ENCODE results near the gene POLR3A. TPM values are rescaled to one million over a fixed set of nuclear protein-coding genes. Genes with fewer than 3 reads are reported as not detected.
"Not testable (repeated sequence)": the region's sequence is repeated elsewhere in the genome, so short reads cannot be mapped to it uniquely, and the experiment has no call there.

POLR3A gene
- total RNA-seq, 2 experiments from 2014 or later, result 6.7 to 6.9 TPM

- intact Hi-C loops (cut with DNase I, micrococcal nuclease), result no loop called here
- no peaks in the 10 kb centered on the region for H3K27me3 ChIP-seq (ENCODE audit: control insufficient read depth in 1 of 2, insufficient read depth in 2 of 2, low read length in 2 of 2)
- TF ChIP-seq CTCF (IDR thresholded peaks at IDR 0.05), result no peak
- ATAC-seq (ENCODE audit: poor library complexity) (no peak), DNase-seq (no peak)
- H3K4me1 ChIP-seq (ENCODE audit: insufficient read depth, low read length), result no peaks in the 10 kb centered on the region
- H3K4me1 Mint-ChIP-seq (ENCODE audit: low read depth), result no peaks in the 10 kb centered on the region
- ChIA-PET CTCF (interaction anchor here (1.1 kb wide), 1 partner anchor 20 kb away, joined by 3 read pairs; no protein-coding TSS in a partner anchor), POLR2A (no interaction called here)
- H3K27ac ChIP-seq (ENCODE audit: low read depth in 1 of 2, low read length in 2 of 2), result no peak overlapping the region
- no peaks in the 10 kb centered on the region for H3K36me3 ChIP-seq (ENCODE audit: insufficient read depth, low read length)
- H3K4me3 ChIP-seq (ENCODE audit: low read length), result no peak overlapping the region
- no peak overlapping the region for H3K27ac Mint-ChIP-seq
- H3K4me3 Mint-ChIP-seq, result no peak overlapping the region
- peaks cover 0 to 6% of the 10 kb centered on the region in 2 experiments for H3K9me3 ChIP-seq (ENCODE audit: control insufficient read depth in 1 of 2, insufficient read depth in 1 of 2, low read length in 2 of 2)
- H3K36me3 Mint-ChIP-seq (ENCODE audit: low read depth), result peaks cover 4% of the 10 kb centered on the region
- H3K27me3 Mint-ChIP-seq, result no peaks in the 10 kb centered on the region
- no peaks in the 10 kb centered on the region for H3K9me3 Mint-ChIP-seq
These were observed 41.4 kb upstream of the POLR3A start for GRCh38 chr10:78070726-78071125.

- POLR2A ChIA-PET, H3K4me3 Mint-ChIP-seq: not testable (repeated sequence)
These were observed 40.7 kb upstream of the POLR3A start for GRCh38 chr10:78070064-78070463.

DNA sequence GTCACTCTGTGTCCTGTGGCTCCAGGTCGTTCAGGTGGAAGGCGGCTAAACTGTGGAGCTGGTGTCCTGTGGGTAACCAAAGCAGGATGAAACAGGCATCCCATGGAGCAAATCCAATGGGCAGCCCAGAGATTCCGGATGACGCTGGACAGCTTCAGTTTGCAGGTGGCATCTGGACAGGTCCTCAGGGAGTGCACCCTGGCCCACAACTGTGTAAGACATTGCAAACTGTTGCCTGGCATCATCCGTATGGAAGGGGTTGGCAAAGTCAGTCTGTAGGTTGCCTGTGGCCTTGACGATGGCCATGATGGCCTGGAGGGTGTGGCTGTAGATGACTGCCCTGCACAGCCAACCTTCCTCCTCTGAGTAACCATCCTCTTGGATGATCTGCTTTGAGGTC, 39.8 kb upstream of the POLR3A start:
- DNase-seq (no peak), ATAC-seq (ENCODE audit: poor library complexity) (no peak)
- H3K4me1 ChIP-seq (ENCODE audit: insufficient read depth, low read length), result no peaks in the 10 kb centered on the region
- ChIA-PET CTCF (no interaction called here), POLR2A (no interaction called here)
- H3K9me3 ChIP-seq (ENCODE audit: control insufficient read depth in 1 of 2, insufficient read depth in 1 of 2, low read length in 2 of 2), result no peaks in the 10 kb centered on the region
- no peaks in the 10 kb centered on the region for H3K9me3 Mint-ChIP-seq
- no peaks in the 10 kb centered on the region for H3K4me1 Mint-ChIP-seq (ENCODE audit: low read depth)
- TF ChIP-seq CTCF (IDR thresholded peaks at IDR 0.05), result no peak
- H3K27ac Mint-ChIP-seq, result no peak overlapping the region
- no peaks in the 10 kb centered on the region for H3K27me3 Mint-ChIP-seq
- H3K36me3 ChIP-seq (ENCODE audit: insufficient read depth, low read length), result no peaks in the 10 kb centered on the region
- no peak overlapping the region for H3K4me3 ChIP-seq (ENCODE audit: low read length)
- no peak overlapping the region for H3K27ac ChIP-seq (ENCODE audit: low read depth in 1 of 2, low read length in 2 of 2)
- intact Hi-C loops (cut with DNase I, micrococcal nuclease), result no loop called here
- no peaks in the 10 kb centered on the region for H3K27me3 ChIP-seq (ENCODE audit: control insufficient read depth in 1 of 2, insufficient read depth in 2 of 2, low read length in 2 of 2)
- H3K36me3 Mint-ChIP-seq (ENCODE audit: low read depth), result peaks cover under 1% of the 10 kb centered on the region
- no peak overlapping the region for H3K4me3 Mint-ChIP-seq

More at GRCh38 chr10:78070064-78070463, 40.7 kb upstream of the POLR3A start:
- DNase-seq; H3K27me3 ChIP-seq (ENCODE audit: control insufficient read depth in 1 of 2, insufficient read depth in 2 of 2, low read length in 2 of 2); H3K4me1 ChIP-seq (ENCODE audit: insufficient read depth, low read length); H3K36me3 ChIP-seq (ENCODE audit: insufficient read depth, low read length); H3K27me3 Mint-ChIP-seq; ATAC-seq (ENCODE audit: poor library complexity); H3K9me3 ChIP-seq (ENCODE audit: control insufficient read depth in 1 of 2, insufficient read depth in 1 of 2, low read length in 2 of 2); H3K4me1 Mint-ChIP-seq (ENCODE audit: low read depth); H3K4me3 ChIP-seq (ENCODE audit: low read length); H3K27ac Mint-ChIP-seq; H3K36me3 Mint-ChIP-seq (ENCODE audit: low read depth); H3K27ac ChIP-seq (ENCODE audit: low read depth in 1 of 2, low read length in 2 of 2); intact Hi-C loops (cut with DNase I, micrococcal nuclease); H3K9me3 Mint-ChIP-seq: not testable (repeated sequence)
- CTCF ChIA-PET, result interaction anchor here (1.1 kb wide), 1 partner anchor 19 kb away, joined by 3 read pairs; no protein-coding TSS in a partner anchor

- no peaks in the 10 kb centered on the region for H3K36me3 ChIP-seq (ENCODE audit: insufficient read depth, low read length)
- H3K27ac ChIP-seq (ENCODE audit: low read depth in 1 of 2, low read length in 2 of 2), result no peak overlapping the region
- H3K4me3 Mint-ChIP-seq, result no peak overlapping the region
- H3K27ac Mint-ChIP-seq, result no peak overlapping the region
- ChIA-PET POLR2A (no interaction called here), CTCF (no interaction called here)
- no peaks in the 10 kb centered on the region for H3K4me1 Mint-ChIP-seq (ENCODE audit: low read depth)
- H3K9me3 ChIP-seq (ENCODE audit: control insufficient read depth in 1 of 2, insufficient read depth in 1 of 2, low read length in 2 of 2), result no peaks in the 10 kb centered on the region
- H3K4me3 ChIP-seq (ENCODE audit: low read length), result no peak overlapping the region
- H3K9me3 Mint-ChIP-seq, result no peaks in the 10 kb centered on the region
- H3K27me3 ChIP-seq (ENCODE audit: control insufficient read depth in 1 of 2, insufficient read depth in 2 of 2, low read length in 2 of 2), result peaks cover 0 to 4% of the 10 kb centered on the region in 2 experiments
- ATAC-seq (ENCODE audit: poor library complexity) (no peak), DNase-seq (no peak)
- intact Hi-C loops (cut with DNase I, micrococcal nuclease), result no loop called here
- peaks cover 7% of the 10 kb centered on the region for H3K27me3 Mint-ChIP-seq
- no peaks in the 10 kb centered on the region for H3K36me3 Mint-ChIP-seq (ENCODE audit: low read depth)
- H3K4me1 ChIP-seq (ENCODE audit: insufficient read depth, low read length), result no peaks in the 10 kb centered on the region
- TF ChIP-seq CTCF (IDR thresholded peaks at IDR 0.05), result no peak
These were observed 37.6 kb upstream of the POLR3A start for GRCh38 chr10:78066728-78067430.

Data from CD4-positive, alpha-beta T cell (primary cell).